ENCODE results near the gene PALB2.
"Not testable (repeated sequence)": the region's sequence is repeated elsewhere in the genome, so short reads cannot be mapped to it uniquely, and the experiment has no call there.

Gene PALB2

GRCh38 chr16:23611936-23612335 lies 29.2 kb downstream of the PALB2 start:
- TF ChIP-seq POLR2A (IDR thresholded peaks at IDR 0.05; ENCODE audit: low read length) (no peak), GATA1 (IDR thresholded peaks at IDR 0.05; ENCODE audit: low read depth, low read length) (no peak)
- DNase-seq, result no peak

- not testable (repeated sequence) for DNase-seq
Measured at GRCh38 chr16:23610905-23611304, 30.2 kb downstream of the PALB2 start.

GRCh38 chr16:23609929-23610328 lies 31.2 kb downstream of the PALB2 start:
- DNase-seq, result no peak
- no peak for TF ChIP-seq GATA1 (IDR thresholded peaks at IDR 0.05; ENCODE audit: low read depth, low read length)
- no peak for TF ChIP-seq POLR2A (IDR thresholded peaks at IDR 0.05; ENCODE audit: low read length)

- no peak for DNase-seq
- TF ChIP-seq GATA1 (IDR thresholded peaks at IDR 0.05; ENCODE audit: low read depth, low read length) (no peak), POLR2A (IDR thresholded peaks at IDR 0.05; ENCODE audit: low read length) (no peak)
Measured at GRCh38 chr16:23608194-23608593, 32.9 kb downstream of the PALB2 start.

- TF ChIP-seq POLR2A (IDR thresholded peaks at IDR 0.05; ENCODE audit: low read length), result no peak
- no peak for TF ChIP-seq GATA1 (IDR thresholded peaks at IDR 0.05; ENCODE audit: low read depth, low read length)
- DNase-seq, result no peak
Measured at GRCh38 chr16:23607726-23608125, 33.4 kb downstream of the PALB2 start.

DNA sequence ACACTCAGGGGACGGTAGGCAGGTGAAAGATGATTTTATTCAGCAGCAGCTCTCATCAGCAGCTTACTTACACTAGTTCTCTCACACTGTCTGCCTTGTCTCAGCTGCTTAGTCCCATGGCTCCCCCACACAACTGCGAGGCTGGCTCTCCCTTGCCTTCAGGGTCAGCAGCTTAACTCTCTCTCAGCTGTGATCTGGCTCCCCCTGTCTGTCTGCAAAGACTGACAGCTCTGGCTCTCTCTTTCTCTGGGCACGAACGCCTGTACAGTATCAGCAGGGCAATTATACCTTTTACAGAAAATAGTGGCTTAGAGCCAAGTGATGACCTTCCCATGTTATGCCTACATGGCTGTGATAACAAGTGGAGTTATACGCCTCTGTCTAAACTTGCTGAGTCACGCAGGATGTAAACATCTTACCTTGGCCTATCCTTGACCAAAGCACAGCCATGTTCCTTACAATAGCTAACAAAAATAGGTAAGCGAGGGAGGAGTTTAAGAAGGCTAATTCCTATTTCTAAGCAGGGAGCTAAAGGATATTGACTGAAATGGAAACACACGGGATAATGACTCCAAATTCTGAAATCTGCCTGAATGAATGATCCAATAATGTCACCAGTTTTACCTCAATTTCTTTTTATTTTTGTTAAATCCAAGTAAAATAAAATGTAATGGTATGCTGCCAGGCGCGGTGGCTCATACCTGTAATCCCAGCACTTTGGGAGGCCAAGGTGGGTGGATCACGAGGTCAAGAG lies 43.9 kb downstream of the PALB2 start:
- TF ChIP-seq POLR2A (IDR thresholded peaks at IDR 0.05; ENCODE audit: low read length) (no peak), GATA1 (IDR thresholded peaks at IDR 0.05; ENCODE audit: low read depth, low read length) (no peak)
- peak; percentile 77 to 83 for DNase-seq

DNA sequence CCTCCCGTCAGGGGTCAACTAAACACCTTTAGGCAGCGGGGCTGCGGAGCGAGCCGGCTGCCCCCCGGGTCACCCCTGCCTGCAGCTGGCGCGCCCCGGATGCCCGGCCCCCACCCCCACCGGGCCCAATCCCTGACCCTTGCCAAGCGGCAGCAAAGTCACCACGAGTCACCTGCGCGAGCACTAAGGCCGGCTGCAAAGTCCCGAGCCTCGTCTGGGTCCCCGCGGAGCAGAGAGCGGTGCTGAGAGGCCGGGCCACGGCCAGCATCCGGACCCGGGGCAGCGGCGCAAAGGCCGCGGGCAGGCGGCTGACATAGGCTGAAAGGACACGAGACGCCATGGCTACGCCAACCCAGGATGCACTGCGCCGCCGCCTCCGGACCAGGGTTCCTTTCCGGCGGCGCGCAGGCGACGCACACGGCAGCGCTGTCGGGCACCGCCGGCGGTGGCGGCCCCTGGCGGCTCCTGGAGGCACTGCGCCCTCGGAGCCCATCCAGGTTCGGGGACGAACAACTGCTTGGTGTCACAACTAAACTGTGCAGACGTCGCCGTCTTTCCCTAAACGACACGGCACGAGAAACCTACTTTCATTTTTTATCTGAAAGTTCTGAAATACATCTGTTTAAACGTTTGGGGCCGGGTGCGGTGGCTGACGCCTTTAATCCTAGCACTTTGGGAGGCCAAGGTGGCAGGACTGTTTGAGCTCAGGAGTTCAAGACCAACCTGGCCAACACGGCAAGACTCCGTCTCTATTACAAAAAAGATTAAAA lies 45.0 kb downstream of the PALB2 start, which contains the start of gene NDUFAB1:
Gene NDUFAB1, minus strand, starts transcription at position 366 of the 770 bp plus-strand sequence. Its CDS starts 26 bp downstream, at position 340.
- peak; percentile 93 to 96 for DNase-seq
- TF ChIP-seq GATA1 (IDR thresholded peaks at IDR 0.05; ENCODE audit: low read depth, low read length) (no peak), POLR2A (IDR thresholded peaks at IDR 0.05; ENCODE audit: low read length) (peak; percentile 57)

DNA sequence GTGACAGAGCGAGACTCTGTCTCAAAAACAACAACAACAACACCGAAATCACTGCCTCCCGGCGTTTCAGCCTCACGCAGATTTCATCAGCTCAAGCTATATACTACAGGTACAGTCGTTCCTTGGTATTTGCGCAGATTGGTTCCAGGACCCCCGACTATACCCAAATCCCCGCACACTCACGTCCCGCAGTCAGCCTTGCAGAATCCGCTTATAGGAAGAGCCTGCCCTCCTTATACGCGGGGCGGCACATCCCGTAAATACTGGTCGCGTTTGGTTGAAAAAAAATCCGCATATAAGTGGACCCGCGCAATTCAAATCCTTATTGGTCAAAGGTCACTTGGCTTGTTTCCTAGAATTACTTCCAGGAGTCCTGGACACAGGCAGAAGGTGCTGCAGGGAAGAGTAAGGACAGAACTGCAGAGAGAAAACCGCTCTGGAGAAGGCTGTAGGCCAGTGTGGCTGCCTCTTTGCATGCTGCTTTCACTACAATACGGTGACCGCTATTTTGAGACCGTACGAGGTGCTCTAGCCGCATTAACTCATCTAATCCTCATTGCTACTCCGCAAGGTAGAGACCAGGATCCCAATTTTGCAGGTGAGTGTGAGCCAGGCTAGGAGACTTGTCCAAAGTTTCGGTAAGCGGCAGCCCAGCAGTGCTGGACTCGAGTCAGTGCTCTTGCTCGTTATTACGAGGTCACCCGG lies 45.7 kb downstream of the PALB2 start:
- no peak for TF ChIP-seq POLR2A (IDR thresholded peaks at IDR 0.05; ENCODE audit: low read length)
- no peak for TF ChIP-seq GATA1 (IDR thresholded peaks at IDR 0.05; ENCODE audit: low read depth, low read length)
- peak; percentile 45 to 60 for DNase-seq

- DNase-seq, result no peak
- TF ChIP-seq POLR2A (IDR thresholded peaks at IDR 0.05; ENCODE audit: low read length), result no peak
- TF ChIP-seq GATA1 (IDR thresholded peaks at IDR 0.05; ENCODE audit: low read depth, low read length), result no peak
Measured at GRCh38 chr16:23594186-23594585, 46.9 kb downstream of the PALB2 start.

GRCh38 chr16:23590181-23590580 lies 50.9 kb downstream of the PALB2 start:
- no peak for DNase-seq

DNA sequence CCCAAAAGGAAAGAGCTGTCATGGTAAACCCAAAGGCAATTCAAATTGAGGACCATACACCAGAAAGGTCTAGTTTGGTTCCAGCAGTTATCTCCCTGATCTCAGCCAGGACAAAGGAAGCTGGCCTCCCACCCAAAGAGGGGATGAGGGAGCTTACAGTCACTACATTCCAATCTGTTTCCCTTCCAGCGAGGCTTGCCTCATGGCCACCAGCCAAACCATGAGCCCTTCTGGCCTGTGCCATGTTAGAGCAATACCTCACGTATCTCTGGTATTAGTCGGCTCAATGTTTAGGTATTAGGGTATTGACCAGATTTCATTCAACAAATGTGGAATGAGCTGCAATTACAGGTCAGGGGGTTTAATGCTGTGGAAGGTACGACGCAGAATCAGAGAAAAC lies 53.4 kb downstream of the PALB2 start:
- no peak for DNase-seq
- no peak for TF ChIP-seq GATA1 (IDR thresholded peaks at IDR 0.05; ENCODE audit: low read depth, low read length)
- no peak for TF ChIP-seq POLR2A (IDR thresholded peaks at IDR 0.05; ENCODE audit: low read length)

More at GRCh38 chr16:23590181-23590580, 50.9 kb downstream of the PALB2 start:
- no peak for TF ChIP-seq GATA1 (IDR thresholded peaks at IDR 0.05; ENCODE audit: low read depth, low read length)
- no peak for TF ChIP-seq POLR2A (IDR thresholded peaks at IDR 0.05; ENCODE audit: low read length)

- no peak for TF ChIP-seq POLR2A (IDR thresholded peaks at IDR 0.05; ENCODE audit: low read length)
- TF ChIP-seq GATA1 (IDR thresholded peaks at IDR 0.05; ENCODE audit: low read depth, low read length), result no peak
- DNase-seq, result no peak
Measured at GRCh38 chr16:23584186-23585076, 56.7 kb downstream of the PALB2 start.

- DNase-seq, result not testable (repeated sequence)
Measured at GRCh38 chr16:23583271-23583670, 57.8 kb downstream of the PALB2 start.

Measured in erythroblast (primary cell).